ENCODE results near the gene KRT84.
"Not testable (repeated sequence)": the region's sequence is repeated elsewhere in the genome, so short reads cannot be mapped to it uniquely, and the experiment has no call there.

Gene KRT84

GRCh38 chr12:52359621-52360061, 25.8 kb downstream of the KRT84 start:
- no peak for DNase-seq

GRCh38 chr12:52358575-52359350, 26.7 kb downstream of the KRT84 start:
- DNase-seq, result no peak

GRCh38 chr12:52356762-52357580, 28.5 kb downstream of the KRT84 start:
- DNase-seq, result no peak

GRCh38 chr12:52356031-52356761, 29.3 kb downstream of the KRT84 start:
- DNase-seq, result no peak

- no peak for DNase-seq
Observed at GRCh38 chr12:52355176-52355575, 30.3 kb downstream of the KRT84 start.

GRCh38 chr12:52354200-52354599, 31.3 kb downstream of the KRT84 start:
- DNase-seq, result no peak

GRCh38 chr12:52353766-52354165, 31.7 kb downstream of the KRT84 start:
- no peak for DNase-seq

- DNase-seq, result no peak
Observed at GRCh38 chr12:52352951-52353350, 32.5 kb downstream of the KRT84 start.

GRCh38 chr12:52351196-52352059, 34.0 kb downstream of the KRT84 start:
- DNase-seq, result peak; percentile 24 to 40

- DNase-seq, result no peak
Observed at GRCh38 chr12:52350786-52351185, 34.7 kb downstream of the KRT84 start.

- DNase-seq, result no peak
Observed at GRCh38 chr12:52350021-52350620, 35.3 kb downstream of the KRT84 start.

GRCh38 chr12:52349196-52349595, 36.3 kb downstream of the KRT84 start:
- no peak for DNase-seq

GRCh38 chr12:52347551-52348510, 37.6 kb downstream of the KRT84 start:
- no peak for DNase-seq

GRCh38 chr12:52347016-52347415, 38.4 kb downstream of the KRT84 start:
- no peak for DNase-seq

- no peak for DNase-seq
Observed at GRCh38 chr12:52346593-52346992, 38.9 kb downstream of the KRT84 start.

- not testable (repeated sequence) for DNase-seq
Observed at GRCh38 chr12:52345041-52345440, 40.4 kb downstream of the KRT84 start.

- no peak for DNase-seq
Observed at GRCh38 chr12:52344111-52344510, 41.3 kb downstream of the KRT84 start.

GRCh38 chr12:52343550-52343949, 41.9 kb downstream of the KRT84 start:
- DNase-seq, result no peak

- no peak for DNase-seq
Observed at GRCh38 chr12:52342781-52343490, 42.5 kb downstream of the KRT84 start.

- no peak for DNase-seq
Observed at GRCh38 chr12:52341066-52341580, 44.3 kb downstream of the KRT84 start.
